ENCODE measurements around the gene GPC5. TPM values are rescaled to one million over a fixed set of nuclear protein-coding genes. Genes with fewer than 3 reads are reported as not detected.

Gene GPC5
- total RNA-seq, 1 experiment from 2014 or later, result 0.15 TPM

DNA sequence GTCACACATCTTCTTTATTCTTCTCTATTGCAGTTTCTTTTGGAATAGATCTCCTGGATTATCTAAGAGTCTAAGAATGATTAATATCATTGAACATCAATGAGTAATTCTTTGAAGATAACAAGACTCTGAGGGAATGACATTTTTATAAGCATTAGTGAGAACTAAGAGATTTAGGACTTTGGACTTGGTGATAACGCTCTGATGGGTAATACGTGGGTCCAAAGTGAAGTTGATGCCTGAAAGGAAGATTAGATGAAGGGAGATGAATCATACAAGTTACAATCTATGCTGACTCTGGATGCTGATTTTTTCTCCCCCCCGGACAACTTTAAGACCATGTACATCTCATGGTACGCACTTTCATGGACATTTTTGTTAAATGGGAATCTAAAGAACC is 364.5 kb downstream of the GPC5 start:
- H2BK20ac ChIP-seq (ENCODE audit: low read depth, low read length, poor library complexity, severe bottlenecking), result no peak overlapping the region
- H4K5ac ChIP-seq (ENCODE audit: insufficient read length, low read depth, low read length), result no peak overlapping the region
- Mint-ChIP-seq H3K4me3 (no peak overlapping the region), H3K27ac (no peak overlapping the region), H3K9me3 (no peaks in the 10 kb centered on the region), H3K4me1 (peaks cover 6 to 10% of the 10 kb centered on the region in 2 experiments; a peak in 3 of 4 replicates), H3K36me3 (ENCODE audit: insufficient read depth in 1 of 3, low read depth in 3 of 3) (no peaks in the 10 kb centered on the region), H3K27me3 (ENCODE audit: low read depth) (no peaks in the 10 kb centered on the region)
- no peak overlapping the region for H2AK5ac ChIP-seq (ENCODE audit: insufficient read length, low read length)
- no peak overlapping the region for H3K56ac ChIP-seq (ENCODE audit: insufficient read length, low read depth, low read length)
- H2BK15ac ChIP-seq (ENCODE audit: low read depth, low read length), result no peak overlapping the region
- H3K79me2 ChIP-seq (ENCODE audit: insufficient read depth, low read length), result no peaks in the 10 kb centered on the region
- no peak overlapping the region for H3K18ac ChIP-seq (ENCODE audit: insufficient read length, low read depth, low read length)
- H3K4ac ChIP-seq (ENCODE audit: low read depth, low read length), result no peak overlapping the region
- no peak overlapping the region for H3K9ac ChIP-seq (ENCODE audit: extremely low read depth, insufficient read length, low read length)
- no peak overlapping the region for H3T11ph ChIP-seq (ENCODE audit: low read length)
- no peaks in the 10 kb centered on the region for H4K20me1 ChIP-seq (ENCODE audit: control insufficient read depth, insufficient read depth, insufficient read length)
- H3K4me1 ChIP-seq (ENCODE audit: insufficient read depth, low read length), result peaks cover 2% of the 10 kb centered on the region
- no peak overlapping the region for H3K14ac ChIP-seq (ENCODE audit: insufficient read depth, low read length)
- no peak overlapping the region for H2BK5ac ChIP-seq (ENCODE audit: insufficient read length, low read length)
- DNase-seq, result no peak
- H3K27me3 ChIP-seq (ENCODE audit: insufficient read depth, low read length), result no peaks in the 10 kb centered on the region
- no peak overlapping the region for H3K4me2 ChIP-seq (ENCODE audit: insufficient read depth, insufficient read length, low read length)
- H4K8ac ChIP-seq (replicated peaks; ENCODE audit: insufficient read length, low read depth, low read length), result no peak overlapping the region
- no peaks in the 10 kb centered on the region for H3K23me2 ChIP-seq (ENCODE audit: insufficient read length, low read depth, low read length, poor library complexity, severe bottlenecking)
- no peak overlapping the region for H4K91ac ChIP-seq (ENCODE audit: insufficient read length, low read depth, low read length)
- no peak overlapping the region for H2BK120ac ChIP-seq (ENCODE audit: low read depth, low read length, poor library complexity, severe bottlenecking)
- no CpG with 5 or more reads among the region's 4 CpGs for WGBS (ENCODE audit: extremely low coverage, insufficient read length, low lambda C conversion rate)
- TF ChIP-seq CTCF (conservative IDR thresholded peaks at IDR 0.05), result no peak
- no peak overlapping the region for H3K27ac ChIP-seq (ENCODE audit: insufficient read length, low read depth, low read length)
- H2AFZ ChIP-seq (ENCODE audit: low read length), result no peak overlapping the region
- no peak overlapping the region for H2BK12ac ChIP-seq (ENCODE audit: insufficient read length, low read depth, low read length)
- no peaks in the 10 kb centered on the region for H3K9me3 ChIP-seq (ENCODE audit: control insufficient read depth, low read depth, low read length)
- H3K23ac ChIP-seq (ENCODE audit: insufficient read length, low read depth, low read length), result no peak overlapping the region
- no peaks in the 10 kb centered on the region for H3K79me1 ChIP-seq (ENCODE audit: insufficient read depth, low read depth, low read length, poor library complexity, severe bottlenecking)

All from H9 (cell line).